Type B pancreatic cell (in vitro differentiated cells): ENCODE measurements around the gene SLC15A5. TPM values are rescaled to one million over a fixed set of nuclear protein-coding genes. Genes with fewer than 3 reads are reported as not detected.

ENCODE experiments used
- DNase-seq: peaks from one replicate; pipeline ENCODE4 v3.0.0; 2021; ENCODE audit warnings: mixed read lengths; ENCODE audit not compliant: unreplicated experiment; ENCODE audit errors: extremely low spot score
- H3K27ac Mint-ChIP-seq: 2 replicates; pipeline ENCODE4 v1.8.0; 2021; ENCODE audit warnings: mild to moderate bottlenecking, mixed read lengths
- H3K27me3 Mint-ChIP-seq: 2 replicates; pipeline ENCODE4 v1.8.0; 2021; ENCODE audit warnings: mixed read lengths
- H3K36me3 Mint-ChIP-seq: 2 replicates; pipeline ENCODE4 v1.8.0; 2021; ENCODE audit warnings: mixed read lengths
- H3K4me1 Mint-ChIP-seq: one replicate; pipeline ENCODE4 v1.8.0; 2021; ENCODE audit warnings: mixed read lengths; ENCODE audit not compliant: unreplicated experiment
- H3K4me3 Mint-ChIP-seq: 2 replicates; pipeline ENCODE4 v1.8.0; 2021; ENCODE audit warnings: mild to moderate bottlenecking, mixed read lengths
- H3K9me3 Mint-ChIP-seq: 2 replicates; pipeline ENCODE4 v1.8.0; 2021; ENCODE audit warnings: mixed read lengths
- total RNA-seq: library from RNA; stranded (reverse); gene quantifications from 2 replicates; pipeline ENCODE4 v1.2.1, GENCODE V29; 2021; ENCODE audit warnings: low replicate concordance
- TF ChIP-seq, protein P1 (sequence below): fragments of 200-600 bp; sonication (generic); conservative IDR thresholded peaks from 2 replicates; pipeline ENCODE4 v1.5.0; 2021; ENCODE audit warnings: antibody characterized with exemption, mild to moderate bottlenecking

Gene SLC15A5
- total RNA-seq, 1 donor from 2014 or later, result not detected

GRCh38 chr12:16243487-16244412, 33.7 kb downstream of the SLC15A5 start:
- Mint-ChIP-seq H3K4me1 (no peaks in the 10 kb centered on the region), H3K4me3 (no peak overlapping the region), H3K9me3 (no peaks in the 10 kb centered on the region), H3K27me3 (peaks cover 12% of the 10 kb centered on the region), H3K27ac (no peak overlapping the region), H3K36me3 (no peaks in the 10 kb centered on the region)
- TF ChIP-seq, protein P1, sequence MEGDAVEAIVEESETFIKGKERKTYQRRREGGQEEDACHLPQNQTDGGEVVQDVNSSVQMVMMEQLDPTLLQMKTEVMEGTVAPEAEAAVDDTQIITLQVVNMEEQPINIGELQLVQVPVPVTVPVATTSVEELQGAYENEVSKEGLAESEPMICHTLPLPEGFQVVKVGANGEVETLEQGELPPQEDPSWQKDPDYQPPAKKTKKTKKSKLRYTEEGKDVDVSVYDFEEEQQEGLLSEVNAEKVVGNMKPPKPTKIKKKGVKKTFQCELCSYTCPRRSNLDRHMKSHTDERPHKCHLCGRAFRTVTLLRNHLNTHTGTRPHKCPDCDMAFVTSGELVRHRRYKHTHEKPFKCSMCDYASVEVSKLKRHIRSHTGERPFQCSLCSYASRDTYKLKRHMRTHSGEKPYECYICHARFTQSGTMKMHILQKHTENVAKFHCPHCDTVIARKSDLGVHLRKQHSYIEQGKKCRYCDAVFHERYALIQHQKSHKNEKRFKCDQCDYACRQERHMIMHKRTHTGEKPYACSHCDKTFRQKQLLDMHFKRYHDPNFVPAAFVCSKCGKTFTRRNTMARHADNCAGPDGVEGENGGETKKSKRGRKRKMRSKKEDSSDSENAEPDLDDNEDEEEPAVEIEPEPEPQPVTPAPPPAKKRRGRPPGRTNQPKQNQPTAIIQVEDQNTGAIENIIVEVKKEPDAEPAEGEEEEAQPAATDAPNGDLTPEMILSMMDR, result no peak
- DNase-seq, result no peak

DNA sequence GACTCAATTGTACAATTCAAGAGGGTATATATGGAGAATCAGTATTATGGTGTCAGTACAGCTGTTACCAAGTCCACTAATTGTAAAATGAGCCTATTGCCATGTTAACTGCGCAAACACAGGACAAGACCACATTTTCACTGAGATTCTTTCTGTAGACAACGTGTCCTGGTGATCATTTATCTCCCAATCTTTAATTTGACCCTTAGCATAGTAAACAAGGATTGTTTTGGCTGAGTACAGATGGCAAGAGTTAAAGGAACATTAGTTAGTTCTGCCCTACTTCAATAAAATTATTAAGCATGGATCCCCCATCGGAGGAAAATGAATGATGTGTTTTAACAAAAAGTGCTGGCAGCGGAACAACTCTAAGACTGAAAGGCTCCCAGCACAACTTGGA, 36.1 kb downstream of the SLC15A5 start:
- H3K36me3 Mint-ChIP-seq, result no peaks in the 10 kb centered on the region
- DNase-seq, result no peak
- no peak overlapping the region for H3K4me3 Mint-ChIP-seq
- TF ChIP-seq, protein P1, result no peak
- no peaks in the 10 kb centered on the region for H3K4me1 Mint-ChIP-seq
- H3K27me3 Mint-ChIP-seq, result peaks cover 7% of the 10 kb centered on the region
- no peak overlapping the region for H3K27ac Mint-ChIP-seq
- no peaks in the 10 kb centered on the region for H3K9me3 Mint-ChIP-seq

DNA sequence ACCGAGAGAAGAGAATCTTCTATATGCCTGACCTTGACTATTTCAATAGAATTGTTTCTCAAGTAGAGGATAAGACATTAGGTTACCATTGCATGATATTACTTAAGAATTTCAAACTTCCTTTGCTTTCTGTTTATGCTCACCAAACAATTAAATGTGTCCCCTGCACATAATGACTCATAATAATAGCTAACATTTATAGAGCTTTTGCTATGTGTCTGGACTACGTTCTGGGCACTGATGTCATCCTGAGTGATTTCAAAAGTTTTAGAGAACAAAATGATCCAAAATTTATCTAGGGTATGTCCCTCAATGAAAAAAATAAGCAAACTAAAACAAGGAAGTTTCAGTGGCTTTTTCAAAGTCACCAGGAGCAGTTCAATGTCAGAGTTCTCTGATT, 38.8 kb downstream of the SLC15A5 start:
- no peak overlapping the region for H3K4me3 Mint-ChIP-seq
- H3K4me1 Mint-ChIP-seq, result no peaks in the 10 kb centered on the region
- TF ChIP-seq, protein P1, result no peak
- DNase-seq, result no peak
- H3K36me3 Mint-ChIP-seq, result no peaks in the 10 kb centered on the region
- H3K27ac Mint-ChIP-seq, result no peak overlapping the region
- peaks cover 3% of the 10 kb centered on the region for H3K27me3 Mint-ChIP-seq
- no peaks in the 10 kb centered on the region for H3K9me3 Mint-ChIP-seq

DNA sequence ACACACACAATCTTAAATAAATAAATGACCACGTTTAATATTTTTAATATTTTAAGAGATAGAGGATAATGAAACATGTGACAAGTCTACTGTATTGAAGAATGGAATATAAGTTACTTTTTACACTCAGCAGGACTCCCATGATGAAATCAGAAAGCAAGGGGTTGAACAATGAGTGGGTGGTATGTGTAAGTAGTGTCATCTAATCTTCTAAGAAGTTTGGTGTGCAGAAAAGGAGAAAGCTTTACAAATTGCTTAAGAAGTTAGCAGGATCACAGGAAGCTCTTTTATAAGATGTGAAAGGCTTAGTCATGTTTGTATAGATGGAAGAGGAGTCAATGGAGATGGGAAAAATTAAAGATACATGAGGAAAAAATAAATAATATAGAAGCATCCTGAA, 47.8 kb downstream of the SLC15A5 start:
- TF ChIP-seq, protein P1, result no peak
- Mint-ChIP-seq H3K36me3 (no peaks in the 10 kb centered on the region), H3K9me3 (no peaks in the 10 kb centered on the region), H3K4me1 (no peaks in the 10 kb centered on the region), H3K27me3 (peaks cover 3% of the 10 kb centered on the region), H3K4me3 (no peak overlapping the region), H3K27ac (no peak overlapping the region)
- no peak for DNase-seq

DNA sequence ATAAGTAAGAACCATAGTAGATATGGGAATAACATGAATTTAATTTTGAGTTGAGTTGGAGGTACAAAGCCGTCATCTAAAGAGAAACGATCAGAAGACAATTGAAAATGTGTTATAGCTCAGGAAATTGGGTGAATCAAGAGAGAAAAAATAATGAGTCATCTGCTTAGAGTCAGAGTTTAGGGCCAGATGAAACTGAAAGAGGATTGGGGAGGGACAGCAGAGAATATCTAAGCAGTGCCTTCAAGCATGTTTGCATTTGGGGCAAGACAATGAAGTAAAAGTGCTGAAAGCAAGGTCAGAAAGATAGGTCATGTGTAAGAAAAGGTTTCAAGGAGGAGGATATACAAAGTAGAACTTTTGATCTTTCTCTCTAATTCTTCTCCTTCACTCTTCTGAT, 49.4 kb downstream of the SLC15A5 start:
- H3K9me3 Mint-ChIP-seq, result no peaks in the 10 kb centered on the region
- TF ChIP-seq, protein P1, result no peak
- H3K4me1 Mint-ChIP-seq, result no peaks in the 10 kb centered on the region

More for the DNA sequence above, 49.4 kb downstream of the SLC15A5 start:
- Mint-ChIP-seq H3K27me3 (peaks cover 3% of the 10 kb centered on the region), H3K36me3 (no peaks in the 10 kb centered on the region), H3K4me3 (no peak overlapping the region), H3K27ac (no peak overlapping the region)
- no peak for DNase-seq
